NT2/D1 (cell line): Measurements from ENCODE around the gene RYR2.

Source experiments
- SUZ12 ChIP-seq: IDR thresholded peaks from 2 replicates; pipeline ENCODE4 v1.6.1; 2011; ENCODE audit not compliant: insufficient read length, insufficient read depth; ENCODE audit errors: extremely low read depth
- YY1 ChIP-seq: IDR thresholded peaks from 2 replicates; pipeline ENCODE4 v1.6.1; 2011; ENCODE audit not compliant: insufficient read length, insufficient read depth

DNA sequence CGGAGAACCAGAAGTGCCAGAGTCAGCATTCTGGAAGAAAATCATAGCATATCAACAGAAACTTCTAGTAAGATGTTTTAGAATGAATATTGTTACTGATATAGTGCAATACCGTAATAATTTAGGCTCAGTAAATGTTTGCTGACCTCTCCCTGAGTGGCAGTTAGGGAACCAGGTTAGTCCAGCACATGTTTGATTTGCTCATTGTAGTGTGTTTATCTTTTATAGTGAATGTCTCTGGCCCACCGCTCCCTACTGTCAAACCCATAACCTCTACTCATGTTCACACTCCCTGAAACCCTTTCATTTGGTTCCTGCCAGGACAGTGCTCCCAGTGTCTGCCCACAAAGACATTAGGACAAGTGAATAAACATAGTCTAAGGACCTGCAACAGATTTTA, 746.1 kb downstream of the RYR2 start:
- TF ChIP-seq YY1 (no peak), SUZ12 (no peak)
